H1 (cell line): Measurements from ENCODE around the gene GABRG3. TPM values are rescaled to one million over a fixed set of nuclear protein-coding genes. Genes with fewer than 3 reads are reported as not detected.

Experiments used
- CTCF ChIA-PET: fragments of 300-600 bp; sonication (Branson Sonifier 250); formaldehyde crosslinking; loops from one replicate; lab custom pipeline; 2021; ENCODE audit not compliant: partially characterized antibody; lab: Charles Lee
- POLR2A ChIA-PET: fragments of 300-600 bp; sonication (Branson Sonifier 250); formaldehyde crosslinking; loops from one replicate; lab custom pipeline; 2021; ENCODE audit warnings: inconsistent platforms; ENCODE audit not compliant: partially characterized antibody; lab: Charles Lee
- DNase-seq, 2 experiments: peaks; one replicate each; pipeline versions ENCODE4 v3.0.0 to v3.0.0-alpha.2; 2010 to 2022; ENCODE audit warnings: low spot score in 2 of 2, low read depth in 1 of 2, mixed read lengths in 1 of 2
- FAIRE-seq: peaks from 2 replicates; lab custom pipeline; 2011; peaks lifted over from hg19 to GRCh38; lab: Jason Lieb, UNC
- H2AFZ ChIP-seq: 2 replicates; pipeline ENCODE4 v1.8.1; 2012; ENCODE audit warnings: low read length, inconsistent platforms
- H2AK5ac ChIP-seq: 2 replicates; pipeline ENCODE4 v1.6.1; 2013; ENCODE audit warnings: low read depth, low read length
- H2BK120ac ChIP-seq: replicated peaks from 2 replicates; pipeline ENCODE3; 2013; ENCODE audit warnings: low read depth, low read length, inconsistent platforms
- H2BK12ac ChIP-seq: 2 replicates; pipeline ENCODE4 v1.6.1; 2013; ENCODE audit warnings: low read depth, low read length
- H2BK15ac ChIP-seq: 2 replicates; pipeline ENCODE4 v1.6.1; 2013; ENCODE audit warnings: low read length
- H2BK20ac ChIP-seq: 2 replicates; pipeline ENCODE4 v1.6.1; 2013; ENCODE audit warnings: low read length
- H2BK5ac ChIP-seq: 2 replicates; pipeline ENCODE4 v1.6.1; 2013; ENCODE audit warnings: low read depth, low read length
- H3K14ac ChIP-seq: 2 replicates; pipeline ENCODE4 v1.6.1; 2013; ENCODE audit warnings: inconsistent platforms; ENCODE audit not compliant: insufficient read length
- H3K18ac ChIP-seq: 2 replicates; pipeline ENCODE4 v1.6.1; 2013; ENCODE audit warnings: low read length; ENCODE audit errors: extremely low read depth
- H3K23ac ChIP-seq: 2 replicates; pipeline ENCODE4 v1.6.1; 2013; ENCODE audit warnings: inconsistent platforms; ENCODE audit not compliant: insufficient read length
- H3K23me2 ChIP-seq: 2 replicates; pipeline ENCODE4 v1.6.1; 2013; ENCODE audit warnings: low read depth, low read length
- H3K27ac ChIP-seq: 2 replicates; pipeline ENCODE4 v1.6.1; 2011; ENCODE audit warnings: low read depth, low read length, inconsistent platforms
- H3K27me3 ChIP-seq, 4 experiments: replicated peaks in 1 of 4; 1 replicate in 1 of 4; 2 replicates in 3 of 4; pipeline versions ENCODE4 v1.6.1 to v1.8.1; 2011 to 2013; ENCODE audit warnings: low read length in 3 of 4, mild to moderate bottlenecking in 3 of 4, inconsistent platforms in 2 of 4, mixed read lengths in 2 of 4, moderate library complexity in 1 of 4; ENCODE audit not compliant: control insufficient read depth in 3 of 4, insufficient read depth in 3 of 4; ENCODE audit errors: extremely low read depth in 1 of 4
- H3K36me3 ChIP-seq, 4 experiments: 2 replicates each; pipeline versions ENCODE4 v1.6.1 to v1.8.1; 2011 to 2013; ENCODE audit warnings: mild to moderate bottlenecking in 4 of 4, low read length in 3 of 4, moderate library complexity in 2 of 4, control low read depth in 1 of 4, inconsistent platforms in 1 of 4; ENCODE audit not compliant: insufficient read depth in 4 of 4, control insufficient read depth in 2 of 4
- H3K4ac ChIP-seq: replicated peaks from 2 replicates; pipeline ENCODE3; 2013; ENCODE audit warnings: low read length, low read depth, mixed read lengths, inconsistent platforms; ENCODE audit not compliant: insufficient read length
- H3K4me1 ChIP-seq, 4 experiments: replicated peaks in 1 of 4; 1 replicate in 1 of 4; 2 replicates in 3 of 4; pipeline versions ENCODE4 v1.6.1 to v1.8.1; 2011 to 2013; ENCODE audit warnings: low read length in 3 of 4, inconsistent platforms in 2 of 4, mixed read lengths in 1 of 4; ENCODE audit not compliant: insufficient read depth in 4 of 4, control insufficient read depth in 3 of 4
- H3K4me2 ChIP-seq, 2 experiments: 2 replicates each; pipeline versions ENCODE4 v1.6.1 to v1.8.1; 2011 to 2013; ENCODE audit warnings: low read depth in 2 of 2, low read length in 2 of 2, control low read depth in 1 of 2, inconsistent platforms in 1 of 2, mild to moderate bottlenecking in 1 of 2; ENCODE audit not compliant: insufficient read depth in 1 of 2
- H3K4me3 ChIP-seq, 4 experiments: fragments of 200-600, 300-600 bp in 1 of 4; sonication (generic), shearing (Covaris generic), sonication (Bioruptor Twin) in 1 of 4; 2 replicates each; pipeline versions ENCODE4 v1.5.1 to v1.8.1; 2011 to 2016; ENCODE audit warnings: low read length in 4 of 4, low read depth in 3 of 4, control low read depth in 2 of 4, inconsistent platforms in 2 of 4, mild to moderate bottlenecking in 2 of 4, mixed read lengths in 1 of 4, moderate library complexity in 1 of 4; ENCODE audit not compliant: insufficient read depth in 2 of 4; ENCODE audit errors: extremely low read depth in 1 of 4
- H3K56ac ChIP-seq: replicated peaks from 2 replicates; pipeline ENCODE3; 2013; ENCODE audit warnings: low read depth, mild to moderate bottlenecking, mixed read lengths, low read length, inconsistent platforms; ENCODE audit not compliant: insufficient read length
- H3K79me1 ChIP-seq: 2 replicates; pipeline ENCODE4 v1.6.1; 2013; ENCODE audit warnings: low read depth, low read length, control low read depth
- H3K79me2 ChIP-seq, 2 experiments: 2 replicates each; pipeline versions ENCODE4 v1.6.1 to v1.8.1; 2012 to 2013; ENCODE audit warnings: low read length in 2 of 2, mild to moderate bottlenecking in 2 of 2, inconsistent platforms in 1 of 2; ENCODE audit not compliant: insufficient read depth in 2 of 2, control insufficient read depth in 1 of 2
- H3K9ac ChIP-seq, 4 experiments: replicated peaks in 1 of 4; 1 replicate in 1 of 4; 2 replicates in 3 of 4; pipeline versions ENCODE4 v1.6.1 to v1.8.1; 2011 to 2013; ENCODE audit warnings: low read depth in 3 of 4, low read length in 3 of 4, control low read depth in 2 of 4, mild to moderate bottlenecking in 2 of 4, moderate library complexity in 2 of 4, inconsistent platforms in 1 of 4; ENCODE audit errors: extremely low read depth in 1 of 4
- H3K9me3 ChIP-seq, 2 experiments: 2 replicates each; pipeline versions ENCODE4 v1.6.1 to v1.8.1; 2012 to 2013; ENCODE audit warnings: mild to moderate bottlenecking in 2 of 2, moderate library complexity in 2 of 2, control low read depth in 1 of 2, inconsistent platforms in 1 of 2, low read depth in 1 of 2, low read length in 1 of 2, mixed read lengths in 1 of 2; ENCODE audit not compliant: insufficient read depth in 2 of 2
- H4K20me1 ChIP-seq, 2 experiments: replicated peaks in 1 of 2; 2 replicates each; pipeline versions ENCODE3 to v1.8.1; 2011 to 2013; ENCODE audit warnings: inconsistent platforms in 2 of 2, low read length in 2 of 2, mild to moderate bottlenecking in 1 of 2; ENCODE audit not compliant: insufficient read depth in 2 of 2, control insufficient read depth in 1 of 2
- H4K5ac ChIP-seq: 2 replicates; pipeline ENCODE4 v1.6.1; 2013; ENCODE audit warnings: low read length, low read depth, mixed read lengths, inconsistent platforms; ENCODE audit not compliant: insufficient read length
- H4K8ac ChIP-seq: 2 replicates; pipeline ENCODE4 v1.8.0; 2013; ENCODE audit warnings: mild to moderate bottlenecking, moderate library complexity, low read length, inconsistent platforms; ENCODE audit not compliant: insufficient read depth; ENCODE audit errors: extremely low read depth
- H4K91ac ChIP-seq: replicated peaks from 2 replicates; pipeline ENCODE3; 2013; ENCODE audit warnings: low read length, mixed read lengths, inconsistent platforms; ENCODE audit not compliant: insufficient read length
- ATF3 ChIP-seq: IDR thresholded peaks from 2 replicates; pipeline ENCODE4 v1.6.1; 2011; ENCODE audit warnings: low read depth, mild to moderate bottlenecking, low read length; ENCODE audit not compliant: insufficient read depth
- BCL11A ChIP-seq, 2 experiments: IDR thresholded peaks; one replicate each; pipeline ENCODE4 v1.6.1; 2011; ENCODE audit warnings: low read depth in 2 of 2, low read length in 2 of 2, mild to moderate bottlenecking in 2 of 2
- BRCA1 ChIP-seq: IDR thresholded peaks from 2 replicates; pipeline ENCODE4 v1.6.1; 2012; ENCODE audit warnings: low read depth, low read length, improper control_type of control experiment
- CBX5 ChIP-seq: fragments of 300-800, 300-1000 bp; sonication (generic); IDR thresholded peaks from 2 replicates; pipeline ENCODE4 v1.7.1; 2016; ENCODE audit warnings: antibody characterized with exemption, low read length, low read depth
- CBX8 ChIP-seq: fragments of 300-800, 300-1000 bp; sonication (generic); IDR thresholded peaks from 2 replicates; pipeline ENCODE4 v1.7.1; 2016; ENCODE audit warnings: low read depth, low read length, borderline replicate concordance
- CHD2 ChIP-seq: IDR thresholded peaks from 2 replicates; pipeline ENCODE4 v1.6.1; 2012; ENCODE audit warnings: low read length, improper control_type of control experiment
- CREB1 ChIP-seq: IDR thresholded peaks from 2 replicates; pipeline ENCODE4 v1.6.1; 2012; ENCODE audit warnings: inconsistent platforms
- RXRA ChIP-seq: IDR thresholded peaks from 2 replicates; pipeline ENCODE4 v1.6.1; 2011; ENCODE audit warnings: low read depth, mild to moderate bottlenecking, low read length, moderate library complexity; ENCODE audit not compliant: insufficient read depth
- SIRT6 ChIP-seq: IDR thresholded peaks from one replicate; pipeline ENCODE4 v1.7.1; 2012; ENCODE audit warnings: low read length, inconsistent platforms
- SIX5 ChIP-seq: IDR thresholded peaks from 2 replicates; pipeline ENCODE4 v1.6.1; 2011; ENCODE audit warnings: mild to moderate bottlenecking, low read depth, low read length
- TAF7 ChIP-seq: optimal IDR thresholded peaks from 2 replicates; pipeline ENCODE3; 2011; ENCODE audit warnings: low read depth, mild to moderate bottlenecking, inconsistent platforms, low read length, moderate library complexity, borderline replicate concordance
- ZNF274 ChIP-seq: IDR thresholded peaks from 2 replicates; pipeline ENCODE4 v1.7.0; 2012; ENCODE audit warnings: low read length, borderline replicate concordance; ENCODE audit errors: extremely low read depth
- WGBS, 2 experiments: shearing (Covaris generic) in 1 of 2; methylation state at CpG; one replicate each; pipeline versions ENCODE4 v1.1.6 to v1.1.7; 2013 to 2015; ENCODE audit warnings: low lambda C conversion rate in 2 of 2, mixed read lengths in 2 of 2, inconsistent platforms in 1 of 2, low coverage in 1 of 2, missing lambda C conversion rate in 1 of 2; ENCODE audit not compliant: insufficient replicate concordance in 2 of 2, insufficient coverage in 1 of 2, insufficient read length in 1 of 2; ENCODE audit errors: extremely low coverage in 1 of 2, missing lambda C conversion rate in 1 of 2; 5-methylcytosine and 5-hydroxymethylcytosine counted together
- polyA plus RNA-seq, 7 experiments: library from polyadenylated mRNA; depleted of rRNA in 3 of 7; stranded (reverse) in 5 of 7; unstranded in 2 of 7; fragments of >200 nt in 5 of 7; fragments of 200-250 nt in 2 of 7; gene quantifications; 1 replicate in 5 of 7; 2 replicates in 1 of 7; 4 replicates in 1 of 7; pipeline versions ENCODE4 v1.2.1 to v1.2.3, GENCODE V29; 2011 to 2013; ENCODE audit warnings: missing spikeins in 2 of 7, mixed read lengths in 2 of 7
- total RNA-seq: library from RNA; stranded (reverse); fragmentation: NEBNext Ultra II Directional; extraction: Animal tissue kit (Norgen Biotek cat#: 25700); gene quantifications from 2 replicates; pipeline ENCODE4 v1.2.1, GENCODE V29; 2021
- TF ChIP-seq, protein P1 (sequence below): IDR thresholded peaks from 2 replicates; pipeline ENCODE4 v1.6.1; 2012; ENCODE audit warnings: low read length, inconsistent platforms

Gene GABRG3
- total and polyA plus RNA-seq, 2 of the 8 experiments (the other 6 are each of a cell fraction or from before 2014, with no cell fraction given) = 0.17 to 0.80 TPM

DNA sequence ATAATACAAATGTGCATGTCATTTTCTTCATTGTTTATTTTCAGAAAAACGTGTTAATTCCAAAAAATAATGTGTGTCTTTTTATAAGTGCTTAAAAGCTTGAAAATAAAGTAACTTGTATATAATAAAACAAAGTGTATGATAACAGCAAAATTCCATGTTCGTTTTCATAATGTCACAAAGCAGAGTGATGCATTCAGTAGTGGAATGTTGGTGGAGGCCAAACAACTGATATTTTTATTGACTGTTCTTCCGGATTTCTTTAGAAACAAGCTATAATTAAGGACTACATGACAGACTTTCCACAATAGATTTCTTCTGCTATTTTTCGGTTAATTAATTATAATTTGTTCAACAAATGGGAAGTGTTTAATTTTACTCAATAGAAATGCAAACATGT, 412.7 kb downstream of the GABRG3 start:
- POLR2A ChIA-PET = interaction anchor here (0.6 kb wide), 1 partner anchor 319 kb away, joined by 3 read pairs; no protein-coding TSS in a partner anchor
- Histone ChIP-seq H3K9me3 (no peaks in the 10 kb centered on the region), H3K4me2 (no peak overlapping the region), H4K5ac (no peak overlapping the region), H2BK20ac (no peak overlapping the region), H4K91ac (no peak overlapping the region), H2BK5ac (no peak overlapping the region), H2BK12ac (no peak overlapping the region), H2BK120ac (no peak overlapping the region), H3K23me2 (peaks cover 4% of the 10 kb centered on the region; the same call in 1 of the 2 replicates), H3K79me1 (no peaks in the 10 kb centered on the region), H3K4me1 (no peaks in the 10 kb centered on the region), H2BK15ac (no peak overlapping the region), H3K56ac (no peak overlapping the region), H3K23ac (no peak overlapping the region), H3K27ac (no peak overlapping the region), H3K9ac (no peak overlapping the region), H2AK5ac (no peak overlapping the region), H3K36me3 (no peaks in the 10 kb centered on the region), H3K4ac (no peak overlapping the region), H3K79me2 (no peaks in the 10 kb centered on the region), H2AFZ (no peak overlapping the region), H4K20me1 (no peaks in the 10 kb centered on the region), H3K14ac (no peak overlapping the region), H3K4me3 (no peak overlapping the region), H3K27me3 (no peaks in the 10 kb centered on the region), H4K8ac (no peak overlapping the region), H3K18ac (no peak overlapping the region)
- WGBS, 2 experiments = 79% methylated on average over 4 of the region's 4 CpGs; no CpG with 5 or more reads in 1 of the 2 experiments
- FAIRE-seq (no peak), DNase-seq (no peak)
- CTCF ChIA-PET = interaction anchor here (0.7 to 1.8 kb wide), 2 partner anchors 23 to 25 kb away, joined by 3 to 5 read pairs; no protein-coding TSS in a partner anchor
- TF ChIP-seq BRCA1 (no peak), CHD2 (no peak), ZNF274 (no peak), SIX5 (no peak), RXRA (no peak), ATF3 (no peak), BCL11A (IDR thresholded peaks at IDR 0.05; ENCODE audit: low read depth in 2 of 2, low read length in 2 of 2) (no peak), CBX5 (no peak), CBX8 (no peak), TAF7 (no peak), CREB1 (no peak), SIRT6 (no peak)
- TF ChIP-seq, protein P1, sequence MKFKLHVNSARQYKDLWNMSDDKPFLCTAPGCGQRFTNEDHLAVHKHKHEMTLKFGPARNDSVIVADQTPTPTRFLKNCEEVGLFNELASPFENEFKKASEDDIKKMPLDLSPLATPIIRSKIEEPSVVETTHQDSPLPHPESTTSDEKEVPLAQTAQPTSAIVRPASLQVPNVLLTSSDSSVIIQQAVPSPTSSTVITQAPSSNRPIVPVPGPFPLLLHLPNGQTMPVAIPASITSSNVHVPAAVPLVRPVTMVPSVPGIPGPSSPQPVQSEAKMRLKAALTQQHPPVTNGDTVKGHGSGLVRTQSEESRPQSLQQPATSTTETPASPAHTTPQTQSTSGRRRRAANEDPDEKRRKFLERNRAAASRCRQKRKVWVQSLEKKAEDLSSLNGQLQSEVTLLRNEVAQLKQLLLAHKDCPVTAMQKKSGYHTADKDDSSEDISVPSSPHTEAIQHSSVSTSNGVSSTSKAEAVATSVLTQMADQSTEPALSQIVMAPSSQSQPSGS = no peak
